H9 (cell line): ENCODE data around the gene TMEM254. TPM values are rescaled to one million over a fixed set of nuclear protein-coding genes. Genes with fewer than 3 reads are reported as not detected.

Source experiments
- DNase-seq: peaks from one replicate; pipeline ENCODE4 v3.0.0-alpha.2; 2017
- H2AFZ ChIP-seq: one replicate; pipeline ENCODE4 v1.6.1; 2013; ENCODE audit warnings: mild to moderate bottlenecking, low read length, control low read depth, moderate library complexity
- H2AK5ac ChIP-seq: 2 replicates; pipeline ENCODE4 v1.6.1; 2013; ENCODE audit warnings: low read length, control low read depth, mixed read lengths; ENCODE audit not compliant: insufficient read length
- H2BK120ac ChIP-seq: one replicate; pipeline ENCODE4 v1.6.1; 2013; ENCODE audit warnings: low read depth, mild to moderate bottlenecking, low read length, control low read depth, inconsistent platforms; ENCODE audit not compliant: poor library complexity, severe bottlenecking
- H2BK12ac ChIP-seq: 2 replicates; pipeline ENCODE4 v1.6.1; 2013; ENCODE audit warnings: low read length, control low read depth, mixed read lengths, low read depth; ENCODE audit not compliant: insufficient read length
- H2BK15ac ChIP-seq: 2 replicates; pipeline ENCODE4 v1.6.1; 2013; ENCODE audit warnings: low read depth, low read length, control low read depth
- H2BK20ac ChIP-seq: one replicate; pipeline ENCODE4 v1.6.1; 2013; ENCODE audit warnings: low read depth, mild to moderate bottlenecking, low read length, control low read depth, inconsistent platforms; ENCODE audit not compliant: poor library complexity, severe bottlenecking
- H2BK5ac ChIP-seq: 2 replicates; pipeline ENCODE4 v1.6.1; 2013; ENCODE audit warnings: low read length, control low read depth, mixed read lengths; ENCODE audit not compliant: insufficient read length
- H3K14ac ChIP-seq: 2 replicates; pipeline ENCODE4 v1.6.1; 2013; ENCODE audit warnings: low read length, control low read depth; ENCODE audit not compliant: insufficient read depth
- H3K18ac ChIP-seq: 2 replicates; pipeline ENCODE4 v1.6.1; 2013; ENCODE audit warnings: low read depth, mild to moderate bottlenecking, mixed read lengths, low read length, control low read depth; ENCODE audit not compliant: insufficient read length
- H3K23ac ChIP-seq: 2 replicates; pipeline ENCODE4 v1.6.1; 2013; ENCODE audit warnings: low read length, control low read depth, mixed read lengths, low read depth; ENCODE audit not compliant: insufficient read length
- H3K23me2 ChIP-seq: 2 replicates; pipeline ENCODE4 v1.6.1; 2013; ENCODE audit warnings: low read depth, mild to moderate bottlenecking, mixed read lengths, low read length, control low read depth; ENCODE audit not compliant: insufficient read length, poor library complexity, severe bottlenecking
- H3K27ac ChIP-seq: 2 replicates; pipeline ENCODE4 v1.5.1; 2013; ENCODE audit warnings: low read length, control low read depth, mixed read lengths, low read depth; ENCODE audit not compliant: insufficient read length
- H3K27me3 ChIP-seq: 2 replicates; pipeline ENCODE4 v1.6.1; 2013; ENCODE audit warnings: low read length, control low read depth, inconsistent platforms; ENCODE audit not compliant: insufficient read depth
- H3K4ac ChIP-seq: 2 replicates; pipeline ENCODE4 v1.6.1; 2013; ENCODE audit warnings: low read depth, mild to moderate bottlenecking, control low read depth, inconsistent platforms, low read length, moderate library complexity
- H3K4me1 ChIP-seq: 2 replicates; pipeline ENCODE4 v1.6.1; 2013; ENCODE audit warnings: low read length, control low read depth, inconsistent platforms; ENCODE audit not compliant: insufficient read depth
- H3K4me2 ChIP-seq: 2 replicates; pipeline ENCODE4 v1.6.1; 2013; ENCODE audit warnings: low read length, control low read depth, mixed read lengths; ENCODE audit not compliant: insufficient read length, insufficient read depth
- H3K56ac ChIP-seq: 2 replicates; pipeline ENCODE4 v1.6.1; 2013; ENCODE audit warnings: low read depth, mild to moderate bottlenecking, mixed read lengths, low read length, control low read depth; ENCODE audit not compliant: insufficient read length
- H3K79me1 ChIP-seq: 2 replicates; pipeline ENCODE4 v1.6.1; 2013; ENCODE audit warnings: low read depth, mild to moderate bottlenecking, moderate library complexity, low read length, control low read depth, inconsistent platforms; ENCODE audit not compliant: insufficient read depth, poor library complexity, severe bottlenecking
- H3K79me2 ChIP-seq: 2 replicates; pipeline ENCODE4 v1.6.1; 2013; ENCODE audit warnings: low read length, control low read depth, inconsistent platforms; ENCODE audit not compliant: insufficient read depth
- H3K9ac ChIP-seq: 2 replicates; pipeline ENCODE4 v1.6.1; 2013; ENCODE audit warnings: low read length, control low read depth, mixed read lengths; ENCODE audit not compliant: insufficient read length; ENCODE audit errors: extremely low read depth
- H3K9me3 ChIP-seq: one replicate; pipeline ENCODE4 v1.6.1; 2013; ENCODE audit warnings: low read depth, low read length, inconsistent platforms; ENCODE audit not compliant: control insufficient read depth
- H3T11ph ChIP-seq: one replicate; pipeline ENCODE4 v1.6.1; 2013; ENCODE audit warnings: mild to moderate bottlenecking, low read length, control low read depth, inconsistent platforms
- H4K20me1 ChIP-seq: one replicate; pipeline ENCODE4 v1.6.1; 2013; ENCODE audit not compliant: control insufficient read depth, insufficient read length, insufficient read depth
- H4K5ac ChIP-seq: 2 replicates; pipeline ENCODE4 v1.6.1; 2013; ENCODE audit warnings: low read depth, mild to moderate bottlenecking, mixed read lengths, low read length, control low read depth; ENCODE audit not compliant: insufficient read length
- H4K8ac ChIP-seq: replicated peaks from 2 replicates; pipeline ENCODE4 v1.6.1; 2013; ENCODE audit warnings: low read length, control low read depth, mixed read lengths, low read depth; ENCODE audit not compliant: insufficient read length
- H4K91ac ChIP-seq: 2 replicates; pipeline ENCODE4 v1.6.1; 2013; ENCODE audit warnings: low read depth, mild to moderate bottlenecking, moderate library complexity, mixed read lengths, low read length, control low read depth; ENCODE audit not compliant: insufficient read length
- H3K27ac Mint-ChIP-seq, 3 experiments: 2 replicates in 2 of 3; 3 replicates in 1 of 3; pipeline ENCODE4 v1.8.0; 2020 to 2021; ENCODE audit warnings: mixed read lengths in 3 of 3, mild to moderate bottlenecking in 1 of 3, moderate library complexity in 1 of 3
- H3K27me3 Mint-ChIP-seq: 2 replicates; pipeline ENCODE4 v1.8.0; 2021; ENCODE audit warnings: low read depth, mild to moderate bottlenecking, moderate library complexity, mixed read lengths
- H3K36me3 Mint-ChIP-seq, 3 experiments: 2 replicates in 2 of 3; 3 replicates in 1 of 3; pipeline ENCODE4 v1.8.0; 2020 to 2021; ENCODE audit warnings: low read depth in 3 of 3, mixed read lengths in 3 of 3; ENCODE audit not compliant: insufficient read depth in 1 of 3
- H3K4me1 Mint-ChIP-seq, 2 experiments: 2 replicates each; pipeline ENCODE4 v1.8.0; 2020; ENCODE audit warnings: mixed read lengths in 2 of 2
- H3K4me3 Mint-ChIP-seq, 2 experiments: 2 replicates in 1 of 2; 3 replicates in 1 of 2; pipeline ENCODE4 v1.8.0; 2020 to 2021; ENCODE audit warnings: mild to moderate bottlenecking in 2 of 2, mixed read lengths in 2 of 2, moderate library complexity in 1 of 2
- H3K9me3 Mint-ChIP-seq, 2 experiments: 2 replicates in 1 of 2; 3 replicates in 1 of 2; pipeline ENCODE4 v1.8.0; 2020; ENCODE audit warnings: mild to moderate bottlenecking in 2 of 2, mixed read lengths in 2 of 2, moderate library complexity in 1 of 2
- CTCF ChIP-seq: fragments of 200-600 bp; sonication (generic); conservative IDR thresholded peaks from 3 replicates; pipeline ENCODE4 v1.8.0; 2021; ENCODE audit warnings: antibody characterized with exemption, mild to moderate bottlenecking
- WGBS: extraction: QIAGEN DNeasy Blood & Tissue Kit; methylation state at CpG from one replicate; pipeline ENCODE4 v1.1.7; 2013; ENCODE audit warnings: missing lambda C conversion rate, low lambda C conversion rate, mixed read lengths; ENCODE audit not compliant: insufficient read length; ENCODE audit errors: extremely low coverage; 5-methylcytosine and 5-hydroxymethylcytosine counted together
- total RNA-seq: library from RNA; stranded (reverse); gene quantifications from 2 replicates; pipeline ENCODE4 v1.2.1, GENCODE V29; 2021

Gene TMEM254
- total RNA-seq, 1 experiment from 2014 or later, result 20.3 TPM

- Histone ChIP-seq H3K79me2 (no peaks in the 10 kb centered on the region; the same call in 1 of the 2 replicates), H3K18ac (no peak overlapping the region), H4K91ac (no peak overlapping the region), H2BK12ac (no peak overlapping the region), H3K23ac (no peak overlapping the region), H3K9ac (no peak overlapping the region), H2AK5ac (no peak overlapping the region), H3K4me1 (no peaks in the 10 kb centered on the region), H3K4me2 (no peak overlapping the region), H4K8ac (no peak overlapping the region), H4K5ac (no peak overlapping the region), H3K4ac (no peak overlapping the region), H2BK15ac (no peak overlapping the region), H3K14ac (no peak overlapping the region), H4K20me1 (no peaks in the 10 kb centered on the region), H3K79me1 (no peaks in the 10 kb centered on the region), H2BK120ac (no peak overlapping the region), H2AFZ (no peak overlapping the region), H3K23me2 (no peaks in the 10 kb centered on the region), H3K9me3 (no peaks in the 10 kb centered on the region), H3K27ac (no peak overlapping the region), H3T11ph (no peak overlapping the region), H2BK5ac (no peak overlapping the region), H3K27me3 (no peaks in the 10 kb centered on the region), H2BK20ac (no peak overlapping the region), H3K56ac (no peak overlapping the region)
- Mint-ChIP-seq H3K4me3 (no peak overlapping the region), H3K36me3 (peaks cover 0 to 5% (median 0%) of the 10 kb centered on the region in 3 experiments; a peak in 3 of 7 replicates), H3K4me1 (peaks cover 17 to 18% of the 10 kb centered on the region in 2 experiments), H3K9me3 (no peaks in the 10 kb centered on the region; a peak in 1 of 5 replicates), H3K27ac (peak overlapping the region in 2 of 3 experiments; percentile 58 to 63; a peak in 2 of 7 replicates), H3K27me3 (no peaks in the 10 kb centered on the region)
- no peak for DNase-seq
- no CpG with 5 or more reads among the region's 5 CpGs for WGBS
- TF ChIP-seq CTCF, result no peak
Measured at GRCh38 chr10:80081801-80082750, 3.6 kb downstream of the TMEM254 start.
